ENCODE results near the gene GLO1.
A peak's percentile ranks its signal among the peaks of the same experiment; 100 is the strongest.
"Not testable (repeated sequence)": the region's sequence is repeated elsewhere in the genome, so short reads cannot be mapped to it uniquely, and the experiment has no call there.

GLO1 gene

DNA sequence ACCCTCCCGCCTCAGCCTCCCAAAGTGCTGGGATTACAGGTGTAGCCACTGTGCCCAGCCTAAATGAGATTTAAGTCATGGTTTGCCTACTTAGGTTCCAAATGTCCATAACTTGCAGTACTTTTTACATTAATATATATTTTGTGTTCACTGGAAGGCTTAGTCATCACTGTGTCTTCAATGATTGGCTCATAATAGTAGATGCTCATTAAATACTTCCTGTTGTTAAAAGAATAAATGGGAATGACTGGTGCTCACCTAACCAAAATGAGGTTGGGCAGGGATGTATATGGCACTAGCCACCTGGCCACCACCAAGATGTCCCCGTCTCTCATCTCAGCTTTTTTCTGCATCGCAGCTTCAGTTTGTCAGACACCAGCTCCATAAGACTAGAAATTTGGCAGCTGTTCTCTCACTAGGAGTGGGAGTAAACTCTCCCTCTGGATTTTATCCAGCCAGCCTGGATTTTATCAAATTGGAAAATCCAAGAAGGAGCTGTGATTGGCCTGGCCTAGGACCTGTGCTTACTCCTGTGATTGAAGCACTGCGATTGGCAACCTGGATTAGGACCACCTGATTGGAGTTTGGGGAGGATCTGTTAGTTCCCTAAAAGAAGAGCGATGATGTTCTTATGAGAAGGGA lies 1.1 kb upstream of the GLO1 start:
- DNase-seq: no peak

DNA sequence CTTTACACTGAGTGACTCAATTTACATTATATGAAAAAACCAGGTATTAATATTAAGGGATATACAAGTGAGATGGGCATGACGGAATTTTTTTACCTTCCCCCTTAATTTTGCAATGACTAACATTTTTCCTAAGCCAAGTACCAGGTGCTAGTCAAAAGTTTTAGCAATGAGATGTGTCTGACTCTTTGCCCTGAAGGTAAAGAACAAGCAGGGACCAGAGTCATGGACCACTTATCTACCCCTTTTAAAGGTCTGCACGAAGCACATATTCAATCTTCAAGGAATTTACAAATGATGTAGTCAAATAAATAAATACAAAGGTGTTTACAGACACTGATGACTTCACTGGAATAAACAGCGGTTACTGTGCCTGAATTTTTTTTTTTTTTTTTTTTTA lies 1.4 kb downstream of the GLO1 start:
- no peak for DNase-seq

DNA sequence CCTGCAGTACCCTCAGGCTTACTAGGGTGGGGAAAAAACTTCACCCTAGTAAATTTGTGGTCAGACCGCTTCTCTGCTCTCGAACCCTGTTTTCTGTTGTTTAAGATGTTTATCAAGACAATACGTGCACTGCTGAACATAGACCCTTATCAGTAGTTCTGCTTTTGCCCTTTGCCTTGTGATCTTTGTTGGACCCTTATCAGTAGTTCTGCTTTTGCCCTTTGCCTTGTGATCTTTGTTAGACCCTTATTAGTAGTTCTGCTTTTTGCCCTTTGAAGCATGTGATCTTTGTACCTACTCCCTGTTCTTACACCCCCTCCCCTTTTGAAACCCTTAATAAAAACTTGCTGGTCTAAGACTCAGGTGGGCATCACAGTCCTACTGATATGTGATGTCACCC lies 3.2 kb downstream of the GLO1 start:
- not testable (repeated sequence) for DNase-seq

DNA sequence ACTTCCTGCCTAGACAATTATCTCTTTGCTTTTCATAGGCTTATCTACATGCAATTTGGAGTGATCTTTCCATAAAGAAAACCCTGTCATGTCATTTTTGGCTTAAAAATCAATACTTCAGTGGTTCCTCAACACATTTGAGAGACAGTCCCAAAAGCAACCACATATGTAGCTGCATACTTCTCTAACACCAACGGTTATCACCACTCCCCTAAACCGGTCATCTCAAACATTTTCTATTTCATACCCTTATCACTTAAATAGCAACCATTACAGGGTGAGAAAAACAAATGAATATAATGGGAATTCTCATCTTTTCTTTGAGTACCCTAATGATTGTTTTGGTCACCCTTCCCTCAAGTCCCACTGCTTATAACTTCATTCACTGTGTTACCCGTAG lies 5.1 kb downstream of the GLO1 start:
- DNase-seq: no peak

DNA sequence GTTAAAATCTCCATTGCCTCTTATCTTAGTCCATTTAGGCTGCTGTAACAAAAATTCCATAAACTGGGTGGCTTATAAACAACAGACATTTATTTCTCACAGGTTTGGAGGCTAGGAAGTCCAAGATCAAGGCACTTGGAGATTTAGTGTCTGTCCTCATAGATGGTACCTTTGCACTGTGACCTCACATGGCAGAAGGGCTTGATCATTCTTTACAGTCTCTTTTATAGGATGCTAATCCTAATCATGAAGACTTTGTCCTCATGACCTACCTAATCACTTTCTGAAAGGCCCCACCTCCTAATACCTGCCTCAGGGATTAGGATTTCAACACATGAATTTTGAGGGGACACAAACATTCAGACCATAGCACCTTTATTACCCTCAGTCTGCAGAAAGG lies 6.6 kb downstream of the GLO1 start:
- DNase-seq: no peak

DNA sequence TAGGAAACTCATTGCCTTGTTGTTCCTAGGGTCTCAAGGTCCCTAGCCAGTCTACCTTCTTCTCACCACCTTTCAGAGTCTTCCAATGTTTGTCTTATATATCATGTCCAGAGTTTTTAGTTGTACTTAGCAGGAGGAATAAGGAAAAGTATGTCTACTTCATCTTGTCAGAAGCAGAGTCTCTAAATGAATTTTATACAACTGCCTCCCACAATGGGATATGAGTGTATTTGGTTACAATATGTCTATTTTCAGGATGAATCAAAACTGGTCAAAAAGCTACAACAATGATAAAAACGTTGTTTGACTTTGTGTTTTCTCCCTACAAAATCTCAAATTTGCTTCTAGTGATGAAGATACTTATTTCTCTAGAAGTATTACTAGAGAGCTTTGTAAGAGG lies 7.0 kb downstream of the GLO1 start:
- DNase-seq: no peak

DNA sequence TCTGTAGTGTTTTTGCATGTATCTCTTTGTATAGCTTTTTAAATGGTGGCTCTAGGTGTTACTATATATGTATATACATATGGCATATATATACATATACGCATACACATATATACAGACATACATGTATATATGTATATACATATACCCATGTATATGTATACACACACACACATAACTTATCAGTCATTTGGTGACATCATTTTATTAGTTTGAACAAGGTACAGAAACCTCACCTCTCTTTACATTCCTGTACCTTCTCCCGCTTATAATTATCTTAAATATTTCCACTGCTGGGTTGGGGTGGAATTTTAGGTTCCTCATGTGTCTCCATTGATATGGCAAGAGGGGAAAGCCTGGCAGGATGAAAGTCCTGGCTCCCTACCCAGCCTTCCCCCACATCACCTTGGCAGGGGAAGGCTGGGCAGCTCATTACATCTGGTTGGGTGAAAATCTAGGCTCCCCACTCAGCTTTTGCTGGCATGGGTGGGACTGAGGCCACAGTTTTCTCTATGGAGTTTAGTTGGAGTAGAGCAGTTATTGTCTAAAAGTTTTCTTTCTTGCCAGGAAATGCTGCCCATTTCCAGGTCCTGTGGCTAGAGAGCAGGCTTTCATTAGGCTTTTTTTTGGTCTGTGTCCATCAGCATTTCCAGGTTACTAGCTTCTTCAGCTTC lies 7.6 kb downstream of the GLO1 start:
- DNase-seq: no peak

DNA sequence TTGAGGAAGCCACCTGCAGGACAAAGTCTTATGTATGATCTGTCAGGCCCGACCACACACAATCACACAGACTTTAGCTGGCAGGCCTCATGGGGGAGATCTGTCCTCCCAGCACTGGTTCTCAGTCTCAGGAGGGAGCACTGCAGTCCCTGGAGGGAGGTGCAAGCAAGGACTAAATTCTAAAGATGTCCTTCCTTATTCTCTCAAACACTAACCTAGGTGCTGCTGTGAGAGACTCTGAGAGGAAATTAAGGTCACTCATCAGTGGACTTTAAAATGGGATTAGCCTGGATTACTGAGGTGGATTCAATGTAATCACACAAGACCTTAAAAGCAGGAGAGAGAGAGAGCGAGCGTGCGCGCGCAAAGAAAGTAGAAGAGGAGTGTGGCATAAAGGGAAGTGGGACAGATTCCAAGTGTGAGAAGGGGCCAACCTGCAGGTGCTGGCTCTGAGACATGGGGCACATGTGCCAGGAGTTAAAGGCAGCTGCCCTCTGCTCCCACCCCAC lies 14.3 kb downstream of the GLO1 start:
- DNase-seq: no peak

DNA sequence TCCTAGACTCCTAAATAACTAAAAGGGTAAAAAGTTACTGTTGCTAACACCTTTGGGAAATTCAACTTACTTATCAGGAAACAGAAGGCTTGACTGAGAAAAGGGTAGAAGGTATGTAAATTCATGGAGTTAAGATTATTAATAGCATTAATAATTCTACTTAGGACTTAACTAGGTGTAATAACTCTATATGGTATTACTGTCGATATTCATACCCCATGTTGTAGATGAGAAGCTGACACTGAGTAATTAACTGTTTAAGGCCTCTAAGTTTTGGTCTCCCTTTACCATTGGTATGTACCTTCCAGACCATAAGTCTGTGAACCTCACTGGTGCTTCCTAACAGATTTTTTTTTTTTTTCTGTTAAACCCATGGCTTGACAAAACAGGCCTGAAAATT lies 15.4 kb downstream of the GLO1 start:
- no peak for DNase-seq

DNA sequence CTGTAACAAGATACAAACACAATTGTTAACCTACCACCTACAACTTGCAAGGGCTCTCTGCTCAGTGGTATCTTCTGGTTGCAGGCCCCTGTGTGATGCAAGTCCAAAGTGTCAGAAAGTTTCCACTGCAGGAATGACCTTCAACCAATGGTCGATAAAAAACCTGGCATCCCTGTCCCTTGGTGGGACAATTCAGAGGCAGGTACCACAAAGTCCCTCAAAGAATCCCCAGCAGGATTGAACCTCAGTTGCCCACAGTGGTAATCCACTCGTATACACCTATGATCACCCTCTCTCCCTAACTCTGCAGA lies 15.9 kb downstream of the GLO1 start:
- DNase-seq: no peak

DNA sequence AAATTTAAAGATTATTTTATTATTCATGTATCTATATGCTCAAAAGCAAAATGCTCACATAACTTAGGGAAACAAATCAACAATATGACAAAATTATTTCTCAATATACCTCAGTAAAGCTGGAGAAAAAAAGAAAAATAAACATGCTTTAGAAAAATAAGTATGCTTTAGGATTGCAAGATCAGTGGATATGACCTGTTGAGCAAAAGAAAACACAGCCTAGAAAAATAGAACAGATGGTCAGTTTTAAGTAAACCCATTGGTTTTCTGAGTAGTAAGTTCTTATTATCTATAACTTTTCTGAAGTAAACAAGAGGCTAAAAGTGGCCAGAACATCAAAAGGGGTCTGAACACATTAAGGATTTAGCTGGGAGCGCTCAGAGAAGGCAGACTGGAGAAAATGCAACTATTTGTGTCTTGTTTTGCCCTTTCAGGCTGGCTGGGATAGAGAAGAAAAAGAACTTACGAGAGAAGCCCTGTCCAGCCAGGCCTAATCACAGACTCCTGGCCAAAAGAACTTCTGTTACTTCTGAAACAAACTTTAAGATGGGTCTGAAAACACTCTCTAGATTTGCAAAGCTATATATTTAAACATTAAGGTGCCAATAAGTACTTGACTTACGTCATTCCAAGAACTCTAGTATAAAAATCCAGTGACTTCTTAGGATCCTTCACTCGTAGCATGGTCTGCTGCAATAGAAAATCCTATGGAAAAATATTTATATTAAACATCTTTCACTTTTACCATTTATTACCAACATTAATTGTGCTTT lies 16.5 kb downstream of the GLO1 start:
- no peak for DNase-seq

DNA sequence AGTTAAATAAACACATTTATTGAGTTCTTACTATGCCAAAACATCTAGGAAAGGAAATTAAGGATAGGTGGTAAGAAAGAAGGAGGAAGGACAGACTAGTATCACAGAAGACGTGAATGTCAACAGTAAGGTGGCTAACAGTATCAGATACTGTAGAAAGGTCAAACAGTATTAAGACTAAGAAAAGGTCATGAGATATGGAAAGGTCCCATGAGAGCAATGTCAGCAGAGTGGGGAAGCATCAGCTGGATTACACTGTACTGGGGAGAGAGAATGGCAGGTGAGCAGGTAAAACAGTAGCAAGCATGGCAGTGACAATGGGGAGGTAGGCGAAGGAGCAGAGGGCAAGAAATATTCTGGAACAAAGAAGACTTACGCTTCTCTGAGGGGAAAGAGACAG lies 18.0 kb downstream of the GLO1 start:
- DNase-seq: no peak

DNA sequence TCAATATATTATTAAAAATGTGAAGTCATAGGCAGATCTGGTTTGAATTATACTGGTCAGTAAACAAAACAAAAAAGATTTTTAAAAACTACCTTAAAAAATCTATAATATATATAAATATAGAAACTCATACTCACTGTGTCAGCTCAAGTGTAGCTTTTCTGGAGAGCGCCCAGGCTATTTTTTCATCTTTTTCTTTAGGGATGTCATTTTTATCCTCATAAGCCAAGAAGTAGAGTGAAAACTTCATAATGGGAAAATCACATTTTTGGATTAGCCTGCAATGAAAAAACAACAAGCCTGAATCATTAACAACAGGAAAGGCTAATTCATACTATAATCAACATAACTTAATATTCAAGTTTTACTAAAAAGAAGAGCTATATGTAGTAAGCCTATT lies 18.7 kb downstream of the GLO1 start:
- no peak for DNase-seq

DNA sequence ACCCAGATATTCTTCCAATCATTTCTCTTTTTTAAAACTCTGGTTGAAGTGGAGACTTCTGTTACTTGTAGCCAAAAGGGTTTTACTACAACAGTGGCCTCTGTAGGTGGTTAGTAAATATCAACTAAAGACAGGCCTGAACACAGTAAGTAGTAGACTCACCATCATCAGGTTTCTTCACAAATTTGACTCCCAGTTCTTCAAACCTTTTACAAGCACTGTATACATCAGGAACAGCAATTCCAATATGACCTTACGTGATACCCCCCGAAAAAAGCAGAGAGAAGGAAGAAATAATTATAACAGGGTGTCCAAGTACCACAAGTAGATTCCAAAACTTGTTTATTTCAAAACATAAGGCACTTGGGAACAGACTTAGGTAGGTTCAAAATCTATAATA lies 21.1 kb downstream of the GLO1 start:
- no peak for DNase-seq

DNA sequence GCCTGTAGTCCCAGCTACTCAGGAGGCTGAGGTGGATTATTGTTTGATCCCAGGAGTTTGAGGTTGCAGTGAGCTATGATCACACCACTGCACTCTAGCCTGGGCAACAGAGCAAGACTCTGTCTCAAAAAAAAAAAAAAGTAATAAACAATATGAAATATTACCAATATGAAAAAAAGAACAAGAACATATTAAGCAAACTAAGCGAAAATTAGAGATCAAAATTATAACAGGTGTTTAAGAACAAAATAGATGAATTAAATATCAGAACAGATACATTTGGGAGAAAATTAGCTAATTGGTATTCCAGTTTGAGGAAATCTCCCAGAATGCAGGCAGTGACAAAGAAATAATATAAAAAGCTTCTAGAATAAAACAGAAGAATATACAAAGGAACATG lies 23.3 kb downstream of the GLO1 start:
- DNase-seq: no peak

DNA sequence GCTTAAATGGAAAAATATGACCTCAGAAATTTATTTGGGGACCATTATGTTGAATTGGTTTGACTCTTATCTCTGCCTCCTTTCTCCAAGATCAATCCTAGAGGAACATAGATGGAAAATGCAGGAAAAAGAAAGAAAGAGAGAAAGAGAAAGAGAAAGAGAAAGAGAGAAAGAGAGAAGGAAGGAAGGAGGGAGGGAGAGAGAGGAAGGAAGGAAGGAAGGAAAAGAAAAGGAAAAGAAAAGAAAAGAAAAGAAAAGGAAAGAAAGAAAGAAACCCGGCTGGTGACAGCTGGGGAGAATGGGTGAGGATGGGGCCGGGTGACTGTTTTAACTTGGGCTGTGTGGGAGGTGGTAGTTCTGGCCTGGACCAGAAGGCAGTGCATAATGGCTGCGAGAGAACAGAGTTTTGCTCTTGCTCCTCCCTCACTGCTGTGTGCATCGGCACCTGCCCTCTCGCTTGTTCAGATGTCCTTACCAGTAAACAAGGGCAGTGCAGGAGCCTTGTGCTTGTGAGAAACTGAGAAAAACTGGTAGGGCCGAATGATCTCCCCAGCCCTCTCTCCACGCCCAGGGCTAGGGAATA lies 24.7 kb downstream of the GLO1 start:
- DNase-seq: no peak

DNA sequence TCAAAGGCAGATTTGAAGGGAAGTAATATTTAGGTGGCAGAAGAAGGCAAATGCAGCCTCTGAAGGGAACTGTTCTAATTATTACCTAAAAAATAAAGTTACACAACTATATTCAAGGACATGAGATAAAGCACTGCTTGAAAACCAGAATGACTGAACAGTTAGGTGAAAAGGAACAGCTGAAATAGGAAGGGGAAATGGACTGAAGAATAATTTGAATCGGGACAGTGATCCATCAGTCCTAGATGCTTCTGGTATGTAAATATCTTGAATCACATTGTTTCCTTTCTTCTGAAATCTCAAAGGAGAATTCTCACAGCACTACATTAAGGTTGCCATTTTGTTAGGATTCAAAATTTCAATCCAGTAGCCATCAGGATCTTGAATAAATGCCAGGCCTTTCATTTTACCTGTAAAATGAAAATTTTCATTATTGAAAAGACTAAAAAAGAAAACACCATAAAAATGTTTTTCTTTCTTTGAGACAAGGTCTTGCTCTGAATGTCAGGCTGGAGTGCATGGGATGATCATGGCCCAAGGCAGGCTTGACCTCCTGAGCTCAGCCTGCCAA lies 25.9 kb downstream of the GLO1 start:
- DNase-seq: no peak

DNA sequence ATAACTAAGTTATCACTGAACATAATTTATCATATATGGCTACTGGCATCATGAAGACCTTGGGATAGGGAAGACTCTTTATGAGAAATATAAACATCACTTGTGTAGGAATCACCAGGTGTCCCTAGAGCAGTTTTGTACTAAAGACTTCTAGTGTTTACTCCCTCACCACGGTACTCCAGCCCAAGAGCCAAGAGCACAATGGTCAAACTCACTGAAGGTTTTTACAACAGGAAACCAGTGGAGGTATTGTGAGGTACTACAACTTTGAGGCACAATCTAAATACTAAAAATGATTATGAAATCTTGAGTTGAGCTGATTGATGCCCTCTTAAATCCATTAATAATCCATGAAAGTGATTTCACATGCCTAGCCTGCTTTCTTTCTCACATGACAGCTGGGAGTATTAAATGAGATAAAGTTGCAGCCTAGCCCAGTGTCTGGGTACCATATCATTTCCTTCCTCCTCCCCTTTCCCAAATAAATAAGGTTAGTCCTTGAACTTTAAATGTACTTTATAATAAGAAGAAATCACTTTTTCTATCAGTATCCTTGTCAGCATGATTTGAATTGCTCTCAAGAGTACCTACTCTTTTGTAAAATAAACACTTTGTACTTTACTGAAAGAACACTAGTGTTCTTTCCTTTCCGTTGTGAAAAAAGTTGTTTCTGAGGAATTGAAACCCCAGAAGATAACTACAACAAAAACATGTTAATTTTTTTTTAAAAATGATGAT lies 26.5 kb downstream of the GLO1 start:
- DNase-seq: no peak

DNA sequence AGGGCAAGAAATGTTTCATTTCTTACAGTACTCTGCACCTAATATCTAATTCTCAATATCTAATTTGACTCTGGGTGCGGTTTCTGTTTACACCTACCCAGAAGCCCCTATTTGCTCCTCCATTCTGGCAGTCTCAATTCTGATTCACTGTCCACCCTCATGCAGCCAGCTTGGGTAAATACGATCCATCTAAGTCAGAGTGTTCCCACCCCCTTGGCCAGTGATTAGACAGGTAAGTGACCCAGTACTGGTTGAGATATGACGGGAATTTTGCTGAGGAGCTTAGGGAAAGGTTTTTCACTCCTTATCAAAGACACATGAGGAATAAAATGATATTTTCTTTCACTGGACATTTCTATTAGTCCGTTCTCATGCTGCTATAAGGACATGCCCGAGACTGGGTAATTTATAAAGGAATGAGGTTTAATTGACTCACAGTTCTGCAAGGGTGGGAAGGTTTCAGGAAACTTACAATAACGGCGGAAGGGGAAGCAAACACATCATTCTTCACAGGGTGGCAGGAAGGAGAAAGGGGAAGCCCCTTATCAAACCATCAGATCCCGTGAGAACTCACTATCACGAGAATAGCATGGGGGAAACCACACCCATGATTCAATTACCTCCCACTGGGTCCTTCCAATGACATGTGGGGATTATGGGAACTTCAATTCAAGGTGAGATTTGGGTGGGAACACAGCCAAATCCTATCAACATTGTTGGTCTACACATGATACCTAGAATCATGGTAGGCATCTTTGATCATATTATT lies 29.4 kb downstream of the GLO1 start:
- DNase-seq: no peak

DNA sequence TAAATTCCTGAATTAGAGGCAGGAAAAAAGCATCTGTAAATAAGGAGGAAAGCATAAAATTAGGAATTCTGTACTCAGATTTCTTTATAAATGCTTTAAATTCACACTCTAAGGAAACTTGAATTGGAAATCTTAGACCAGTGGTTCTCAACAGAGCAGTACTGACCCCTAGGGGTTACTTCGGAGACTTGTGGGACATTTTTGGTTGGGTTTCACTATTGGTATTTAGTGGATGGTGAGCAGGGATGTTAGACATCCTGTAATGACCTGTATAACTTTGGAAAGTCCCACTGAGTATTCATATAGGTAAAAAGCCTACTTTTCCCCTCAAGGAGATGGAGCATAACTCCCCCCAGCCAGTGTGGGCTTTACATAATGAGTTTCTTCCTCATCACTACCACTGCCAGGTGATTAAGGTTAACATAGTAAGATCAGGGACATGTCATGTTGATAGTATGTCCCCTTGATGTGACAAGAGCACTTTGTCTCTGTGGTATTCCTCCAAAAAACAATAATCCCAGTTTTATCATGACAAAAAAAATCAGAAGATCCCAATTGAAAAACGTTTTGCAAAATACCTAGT lies 31.0 kb downstream of the GLO1 start:
- peak; percentile 40 for DNase-seq

DNA sequence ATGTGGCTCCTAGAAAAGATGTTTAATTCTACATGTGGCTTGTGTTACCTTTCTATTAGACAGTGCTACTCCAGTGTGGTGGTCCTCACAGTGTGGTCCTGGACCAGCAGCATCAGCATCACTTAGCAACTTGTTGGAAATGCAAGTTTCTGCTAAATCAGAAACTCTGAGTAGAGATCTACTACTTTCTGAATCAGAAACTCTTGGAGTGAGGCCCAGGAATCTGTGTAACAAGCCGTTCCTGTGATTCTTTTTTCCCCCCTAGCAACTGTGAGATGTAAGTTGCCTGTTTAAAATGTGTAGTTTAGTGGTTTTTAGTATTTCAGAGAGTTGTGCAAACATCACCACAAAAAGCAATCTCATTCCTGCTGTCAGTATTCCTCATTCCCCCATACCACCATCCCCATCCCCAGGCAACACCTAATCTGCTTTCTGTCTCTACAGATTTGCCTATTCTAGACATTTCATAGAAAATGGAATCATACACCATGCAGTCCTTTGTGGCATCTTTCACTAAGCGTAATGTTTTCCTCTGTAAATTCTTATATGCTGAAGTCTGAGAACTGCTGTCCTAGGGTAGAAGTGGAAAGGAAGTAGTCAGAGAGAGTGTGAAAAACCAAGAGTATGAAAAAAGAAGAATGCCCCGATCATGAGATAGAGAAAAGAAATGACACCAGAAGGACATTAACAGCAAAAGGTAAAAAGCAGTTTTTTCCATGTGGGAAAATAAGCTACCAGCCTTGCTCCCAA lies 44.4 kb downstream of the GLO1 start:
- DNase-seq: no peak

All from CD4-positive, alpha-beta T cell treated with Interleukin-17A for 4 hours (primary cell).